Measurements from ENCODE around the gene SV2B. TPM values are rescaled to one million over a fixed set of nuclear protein-coding genes. Genes with fewer than 3 reads are reported as not detected.

The SV2B gene
- polyA plus RNA-seq, 6 donors from 2014 or later, result 0.04 to 0.12 TPM; not detected in 4

- H3K27ac Mint-ChIP-seq, result no peak overlapping the region
- ATAC-seq (ENCODE audit: low read depth in 2 of 2) (no peak), DNase-seq (no peak)
- no peak overlapping the region for H3K4me3 Mint-ChIP-seq
- peaks cover 1 to 12% (median 6%) of the 10 kb centered on the region in 7 donors for H3K9me3 Mint-ChIP-seq
- H3K27me3 Mint-ChIP-seq, result peaks cover 14 to 19% (median 17%) of the 10 kb centered on the region in 3 donors
- H3K36me3 Mint-ChIP-seq, result no peaks in the 10 kb centered on the region
- no peaks in the 10 kb centered on the region for H3K4me1 Mint-ChIP-seq
Measured at GRCh38 chr15:91345736-91346135, 245.7 kb downstream of the SV2B start.

GRCh38 chr15:91346259-91346658 is 246.2 kb downstream of the SV2B start:
- H3K4me1 Mint-ChIP-seq, result no peaks in the 10 kb centered on the region
- peaks cover 10 to 17% (median 13%) of the 10 kb centered on the region in 3 donors for H3K27me3 Mint-ChIP-seq

DNA sequence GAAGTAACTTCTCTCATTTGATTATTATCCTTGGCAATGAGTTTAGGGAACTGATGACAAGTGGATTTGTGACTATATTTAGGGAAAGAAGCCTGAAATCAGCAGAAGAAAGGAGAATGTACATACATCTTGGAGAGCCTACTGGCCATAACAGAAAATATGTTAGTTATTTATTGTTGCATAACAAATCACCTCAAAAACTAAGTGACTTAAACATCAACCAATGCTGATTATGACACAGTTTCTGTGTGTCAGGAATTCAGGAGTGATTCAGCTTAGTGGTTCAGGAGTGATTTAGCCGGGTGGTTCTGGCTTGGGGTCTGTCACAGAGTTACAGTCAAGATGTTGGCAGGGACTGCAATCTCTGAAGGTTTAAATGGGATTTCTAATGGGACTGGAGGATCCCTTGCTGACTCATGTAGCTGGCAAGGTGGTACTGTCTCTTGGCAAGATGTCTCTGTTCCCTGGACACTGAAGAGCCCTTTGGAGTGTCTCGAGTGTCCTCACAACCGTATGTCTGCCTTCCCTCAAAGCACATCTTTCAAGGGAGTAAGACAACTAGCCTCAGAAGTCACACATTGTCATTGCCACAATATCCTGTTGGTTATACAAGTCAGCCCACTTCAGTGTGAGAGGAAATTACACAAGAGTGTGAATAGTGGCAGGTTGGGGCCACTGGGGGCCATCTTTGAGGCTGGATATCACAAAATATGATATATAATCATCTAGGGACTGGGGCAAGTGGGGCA is 248.9 kb downstream of the SV2B start:
- peaks cover 0 to 12% (median 6%) of the 10 kb centered on the region in 7 donors for H3K9me3 Mint-ChIP-seq
- H3K27ac Mint-ChIP-seq, result no peak overlapping the region
- no peaks in the 10 kb centered on the region for H3K36me3 Mint-ChIP-seq
- no peak overlapping the region for H3K4me3 Mint-ChIP-seq
- DNase-seq (no peak), ATAC-seq (ENCODE audit: low read depth in 2 of 2) (no peak)
- peaks cover 5 to 19% (median 10%) of the 10 kb centered on the region in 3 donors for H3K27me3 Mint-ChIP-seq
- H3K4me1 Mint-ChIP-seq, result no peaks in the 10 kb centered on the region

More at GRCh38 chr15:91346259-91346658, 246.2 kb downstream of the SV2B start:
- Mint-ChIP-seq H3K27ac (no peak overlapping the region), H3K4me3 (no peak overlapping the region), H3K9me3 (peaks cover 1 to 12% (median 6%) of the 10 kb centered on the region in 7 donors), H3K36me3 (no peaks in the 10 kb centered on the region)
- DNase-seq (no peak), ATAC-seq (ENCODE audit: low read depth in 2 of 2) (no peak)

Other genes with a start within 250 kb of the SV2B start
- gene FURIN, start 231.7 kb upstream of the SV2B start, polyA plus RNA-seq (ENCODE audit: low read depth in 6 of 6), result 1 to 10 TPM; 3.7 to 9.8 (median 5.8) TPM
- gene FES, start 215.8 kb upstream of the SV2B start, polyA plus RNA-seq (ENCODE audit: low read depth in 6 of 6), result 10 to 100 TPM in 2 of 6 donors, 1 to 10 TPM in 4; 4.1 to 17.2 (median 7.9) TPM
- gene MAN2A2, start 197.0 kb upstream of the SV2B start, polyA plus RNA-seq (ENCODE audit: low read depth in 6 of 6), result 1 to 10 TPM; 1.4 to 8.9 (median 6.5) TPM
- 10 to 100 TPM; 24.6 to 39.5 (median 35.0) TPM for gene HDDC3, start 167.7 kb upstream of the SV2B start, polyA plus RNA-seq (ENCODE audit: low read depth in 6 of 6)
- 10 to 100 TPM; 54.9 to 76.1 (median 60.9) TPM for gene UNC45A, start 165.0 kb upstream of the SV2B start, polyA plus RNA-seq (ENCODE audit: low read depth in 6 of 6)
- 1 to 10 TPM; 4.0 to 6.6 (median 5.2) TPM for gene RCCD1, start 145.4 kb upstream of the SV2B start, polyA plus RNA-seq (ENCODE audit: low read depth in 6 of 6)
- 1 to 10 TPM in 5 of 6 donors, not detected in 1; 1.8 to 8.9 (median 3.9) TPM for gene PRC1, start 105.7 kb upstream of the SV2B start, polyA plus RNA-seq (ENCODE audit: low read depth in 6 of 6)
- gene VPS33B, start 77.7 kb upstream of the SV2B start, polyA plus RNA-seq (ENCODE audit: low read depth in 6 of 6), result 1 to 10 TPM; 4.6 to 7.5 (median 6.5) TPM

Measured in naive B cell (primary cell).